Colonic mucosa (tissue), 4 donors: ENCODE measurements around the gene CSDE1. TPM values are rescaled to one million over a fixed set of nuclear protein-coding genes. Genes with fewer than 3 reads are reported as not detected.

Experiments used
- DNase-seq: peaks from one replicate; pipeline ENCODE4 v3.0.0-alpha.2; 2020
- H3K27ac ChIP-seq: fragments of 200-600 bp; one replicate; pipeline ENCODE4 v1.8.0; 2021
- H3K27me3 ChIP-seq: fragments of 200-600 bp; one replicate; pipeline ENCODE4 v1.8.0; 2021
- H3K36me3 ChIP-seq: fragments of 200-600 bp; one replicate; pipeline ENCODE4 v1.8.0; 2021
- H3K4me1 ChIP-seq: fragments of 200-600 bp; one replicate; pipeline ENCODE4 v1.8.0; 2021; ENCODE audit warnings: mild to moderate bottlenecking
- H3K4me3 ChIP-seq: fragments of 200-600 bp; one replicate; pipeline ENCODE4 v1.8.0; 2021
- H3K9ac ChIP-seq, 2 donors: one replicate each; pipeline ENCODE4 v1.7.0; 2013; ENCODE audit warnings: control low read depth in 2 of 2, low read depth in 2 of 2, low read length in 2 of 2
- H3K9me3 ChIP-seq: fragments of 200-600 bp; one replicate; pipeline ENCODE4 v1.8.0; 2021
- CTCF ChIP-seq: fragments of 200-600 bp; IDR thresholded peaks from one replicate; pipeline ENCODE4 v1.8.0; 2022; ENCODE audit warnings: antibody characterized with exemption, mild to moderate bottlenecking
- intact Hi-C: fragments of 100-400 bp; cut with DNase I; formaldehyde crosslinking; loops from one replicate; pipeline ENCODE4 v1.14.1; 2022
- total RNA-seq, 2 donors: library from RNA; stranded (reverse); fragmentation: NEBNext Ultra II Directional in 1 of 2; extraction: Animal tissue kit (Norgen Biotek cat#: 25700) in 1 of 2; gene quantifications; one replicate each; pipeline ENCODE4 v1.2.1, GENCODE V29; 2021
- donor health status: healthy.
- donor health status: DM: no; HTN: no; CAD: no.
- donor health status: DM: no; HTN: no; CAD: no.

CSDE1 gene
- total RNA-seq, 2 donors from 2014 or later, result 381 to 523 TPM

- Histone ChIP-seq H3K27me3 (no peaks in the 10 kb centered on the region), H3K9me3 (no peaks in the 10 kb centered on the region), H3K4me1 (no peaks in the 10 kb centered on the region), H3K4me3 (no peak overlapping the region), H3K36me3 (no peaks in the 10 kb centered on the region), H3K9ac (no peak overlapping the region), H3K27ac (no peak overlapping the region)
- DNase-seq, result no peak
- intact Hi-C loops, result loop anchor here (5.0 kb wide), 1 partner anchor 325 kb away; no protein-coding TSS in a partner anchor
- TF ChIP-seq CTCF, result no peak
Observed at GRCh38 chr1:114671939-114672275, 85.9 kb downstream of the CSDE1 start.

- no peaks in the 10 kb centered on the region for H3K4me1 ChIP-seq
- H3K27me3 ChIP-seq, result no peaks in the 10 kb centered on the region
- intact Hi-C loops, result loop anchor here (5.0 kb wide), 1 partner anchor 324 kb away; no protein-coding TSS in a partner anchor
- no peak for DNase-seq
- no peaks in the 10 kb centered on the region for H3K9me3 ChIP-seq
- no peak overlapping the region for H3K27ac ChIP-seq
- no peaks in the 10 kb centered on the region for H3K36me3 ChIP-seq
- TF ChIP-seq CTCF, result no peak
- H3K4me3 ChIP-seq, result no peak overlapping the region
- no peak overlapping the region for H3K9ac ChIP-seq
Observed at GRCh38 chr1:114671011-114671938, 86.5 kb downstream of the CSDE1 start.

GRCh38 chr1:114670083-114671010 is 87.4 kb downstream of the CSDE1 start:
- peak overlapping the region; percentile 35 for H3K27ac ChIP-seq
- intact Hi-C loops, result loop anchor here (5.0 kb wide), 1 partner anchor 323 kb away; no protein-coding TSS in a partner anchor
- H3K4me3 ChIP-seq, result peak overlapping the region; percentile 86
- H3K36me3 ChIP-seq, result no peaks in the 10 kb centered on the region
- DNase-seq, result peak; percentile 98
- H3K4me1 ChIP-seq, result no peaks in the 10 kb centered on the region
- no peaks in the 10 kb centered on the region for H3K9me3 ChIP-seq
- no peak for TF ChIP-seq CTCF
- no peaks in the 10 kb centered on the region for H3K27me3 ChIP-seq
- H3K9ac ChIP-seq, result peak overlapping the region; percentile 58 to 80

GRCh38 chr1:114669562-114670082 is 88.2 kb downstream of the CSDE1 start, which contains the start of gene DENND2C:
DENND2C (minus strand) TSS chr1:114670049; CDS start chr1:114625984, 44,065 bp downstream.
- Histone ChIP-seq H3K36me3 (no peaks in the 10 kb centered on the region), H3K27me3 (no peaks in the 10 kb centered on the region), H3K4me1 (no peaks in the 10 kb centered on the region), H3K9me3 (no peaks in the 10 kb centered on the region), H3K9ac (peak within 1 kb of the TSS; percentile 63 to 83), H3K27ac (peak within 1 kb of the TSS; percentile 35), H3K4me3 (peak within 1 kb of the TSS; percentile 86)
- no peak for TF ChIP-seq CTCF
- no peak for DNase-seq
- intact Hi-C loops, result loop anchor here (5.0 kb wide), 1 partner anchor 322 kb away; no protein-coding TSS in a partner anchor
